ENCODE data around the gene NEURL4. TPM values are rescaled to one million over a fixed set of nuclear protein-coding genes. Genes with fewer than 3 reads are reported as not detected.
A peak's percentile ranks its signal among the peaks of the same experiment; 100 is the strongest.

NEURL4 gene
- total RNA-seq, 2 experiments from 2014 or later, result 53.4 to 58.6 TPM

GRCh38 chr17:7314719-7315569 is 14.2 kb downstream of the NEURL4 start, which contains the start of gene GPS2:
Gene GPS2 (minus strand): TSS chr17:7315360. CDS start chr17:7315052, 308 bp downstream.
- H3K36me3 Mint-ChIP-seq, result peaks cover 25% of the 10 kb centered on the region
- no peaks in the 10 kb centered on the region for H3K27me3 Mint-ChIP-seq
- peaks cover 31% of the 10 kb centered on the region for H3K4me1 Mint-ChIP-seq
- peak; percentile 86 for ATAC-seq (ENCODE audit: low read depth)
- no peaks in the 10 kb centered on the region for H3K9me3 Mint-ChIP-seq
- H3K4me3 Mint-ChIP-seq, result peak within 1 kb of the TSS; percentile 93
- POLR2A ChIA-PET, result interaction anchor here (0.5 to 5.1 kb wide), 14 partner anchors 10 to 232 kb away, joined by 3 to 51 read pairs (median 6); partner anchors contain the start of genes ACAP1, NEURL4, POLR2A and SLC2A4
- DNase-seq, result peak; percentile 97
- H3K27ac Mint-ChIP-seq, result peak within 1 kb of the TSS; percentile 95

GRCh38 chr17:7313890-7314718 is 15.0 kb downstream of the NEURL4 start:
- no peaks in the 10 kb centered on the region for H3K27me3 Mint-ChIP-seq
- no peak for ATAC-seq (ENCODE audit: low read depth)

DNA sequence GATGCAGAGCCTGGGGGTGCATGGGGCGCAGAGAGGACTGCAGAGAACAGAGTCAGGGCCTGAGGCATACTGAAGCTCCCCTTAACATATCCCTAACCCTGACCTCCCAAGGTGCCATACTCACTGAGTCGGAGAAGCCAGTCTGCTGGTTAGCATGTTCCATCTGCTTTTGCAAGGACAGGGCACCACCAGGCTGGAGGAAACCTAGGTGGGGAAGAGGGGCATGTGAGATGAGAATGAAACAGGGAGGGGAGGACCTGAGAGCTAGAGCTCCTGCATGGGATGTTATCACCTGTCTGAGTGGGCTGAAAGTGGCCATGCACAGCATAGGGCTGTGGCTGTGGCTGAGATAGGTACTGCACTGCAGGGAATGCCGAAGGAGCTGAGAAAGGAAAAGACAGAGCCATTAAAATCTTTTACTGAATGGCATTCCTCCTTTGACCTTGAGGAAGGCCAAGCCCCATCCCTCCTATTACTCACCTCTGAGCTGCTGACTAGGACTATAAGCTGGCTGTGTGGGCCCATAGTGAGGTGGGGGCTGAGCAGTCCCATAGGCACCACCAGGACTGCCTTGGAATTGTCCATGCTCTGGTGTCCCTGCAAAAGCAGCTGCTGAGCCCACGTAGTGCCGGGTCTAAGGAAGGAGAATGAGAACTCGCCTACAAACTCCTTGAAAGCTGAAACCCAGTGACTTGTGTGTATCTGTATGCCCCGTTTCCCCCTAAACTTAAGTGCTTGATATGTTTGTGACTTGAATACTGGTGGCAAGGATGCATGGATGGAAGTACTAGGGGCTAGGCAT is 15.8 kb downstream of the NEURL4 start:
- POLR2A ChIA-PET, result interaction anchor here (0.5 to 5.1 kb wide), 12 partner anchors 9 to 278 kb away, joined by 3 to 51 read pairs (median 7); partner anchors contain the start of genes ACAP1, GABARAP, NEURL4 and POLR2A
- ATAC-seq (ENCODE audit: low read depth), result no peak
- no peak for DNase-seq
- Mint-ChIP-seq H3K36me3 (peaks cover 30% of the 10 kb centered on the region), H3K27me3 (no peaks in the 10 kb centered on the region), H3K4me3 (peak overlapping the region; percentile 86), H3K27ac (peak overlapping the region; percentile 73), H3K4me1 (peaks cover 42% of the 10 kb centered on the region), H3K9me3 (no peaks in the 10 kb centered on the region)

More at GRCh38 chr17:7313890-7314718, 15.0 kb downstream of the NEURL4 start:
- no peak for DNase-seq
- Mint-ChIP-seq H3K4me3 (peak overlapping the region; percentile 86), H3K27ac (peak overlapping the region; percentile 71), H3K4me1 (peaks cover 39% of the 10 kb centered on the region), H3K36me3 (peaks cover 30% of the 10 kb centered on the region), H3K9me3 (no peaks in the 10 kb centered on the region)
- POLR2A ChIA-PET, result interaction anchor here (0.5 to 5.1 kb wide), 15 partner anchors 10 to 279 kb away, joined by 3 to 51 read pairs (median 5); partner anchors contain the start of genes ACAP1, NEURL4, POLR2A and SLC16A13

DNA sequence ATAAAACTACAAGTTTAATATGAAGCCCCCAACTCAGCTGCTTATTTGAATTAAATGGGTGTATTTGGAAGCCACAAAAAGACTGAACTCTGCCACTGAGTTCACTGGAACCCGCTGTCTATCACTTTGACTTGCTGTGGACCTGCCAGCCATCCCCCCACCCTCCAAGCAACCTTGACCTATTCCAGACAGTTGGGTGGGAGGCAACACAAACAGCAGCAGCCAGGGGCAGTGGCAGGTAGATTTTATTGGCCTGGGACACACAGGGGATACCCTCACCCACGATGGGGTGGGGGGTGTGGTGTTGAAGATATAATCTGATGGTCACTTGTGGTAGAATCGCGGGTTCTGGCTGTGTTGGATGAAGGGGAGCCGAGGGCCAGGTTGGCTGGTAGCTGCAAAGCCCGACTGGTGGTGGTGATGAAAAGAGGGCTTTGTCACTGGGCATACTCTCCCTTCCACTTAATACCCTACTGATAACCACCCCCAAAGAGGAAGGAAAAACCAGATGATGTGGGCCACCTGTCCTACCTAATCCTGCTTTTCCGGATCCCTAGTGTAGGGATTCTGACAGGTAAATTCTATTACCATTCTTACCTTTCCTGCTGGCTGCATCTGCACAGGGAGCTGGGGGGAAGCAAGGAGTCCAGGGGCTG is 16.6 kb downstream of the NEURL4 start:
- ATAC-seq (ENCODE audit: low read depth) (no peak), DNase-seq (no peak)
- H3K4me3 Mint-ChIP-seq, result peak overlapping the region; percentile 57
- no peaks in the 10 kb centered on the region for H3K27me3 Mint-ChIP-seq
- no peaks in the 10 kb centered on the region for H3K9me3 Mint-ChIP-seq
- peaks cover 30% of the 10 kb centered on the region for H3K36me3 Mint-ChIP-seq
- POLR2A ChIA-PET, result interaction anchor here (1.0 to 5.1 kb wide), 7 partner anchors 17 to 70 kb away, joined by 3 to 51 read pairs (median 7); partner anchors contain the start of genes ACAP1, GABARAP, NEURL4 and SLC2A4
- peaks cover 42% of the 10 kb centered on the region for H3K4me1 Mint-ChIP-seq
- peak overlapping the region; percentile 73 for H3K27ac Mint-ChIP-seq

- H3K9me3 Mint-ChIP-seq, result no peaks in the 10 kb centered on the region
- no peaks in the 10 kb centered on the region for H3K27me3 Mint-ChIP-seq
- DNase-seq (no peak), ATAC-seq (ENCODE audit: low read depth) (no peak)
- POLR2A ChIA-PET, result interaction anchor here (0.7 to 4.3 kb wide), 4 partner anchors 18 to 253 kb away, joined by 4 to 34 read pairs (median 4); partner anchors contain the start of genes ACAP1 and NEURL4
- peak overlapping the region; percentile 98 for H3K27ac Mint-ChIP-seq
- H3K4me1 Mint-ChIP-seq, result peaks cover 45% of the 10 kb centered on the region
- H3K36me3 Mint-ChIP-seq, result peaks cover 28% of the 10 kb centered on the region
- H3K4me3 Mint-ChIP-seq, result no peak overlapping the region
These were observed 17.9 kb downstream of the NEURL4 start for GRCh38 chr17:7311110-7311705.

DNA sequence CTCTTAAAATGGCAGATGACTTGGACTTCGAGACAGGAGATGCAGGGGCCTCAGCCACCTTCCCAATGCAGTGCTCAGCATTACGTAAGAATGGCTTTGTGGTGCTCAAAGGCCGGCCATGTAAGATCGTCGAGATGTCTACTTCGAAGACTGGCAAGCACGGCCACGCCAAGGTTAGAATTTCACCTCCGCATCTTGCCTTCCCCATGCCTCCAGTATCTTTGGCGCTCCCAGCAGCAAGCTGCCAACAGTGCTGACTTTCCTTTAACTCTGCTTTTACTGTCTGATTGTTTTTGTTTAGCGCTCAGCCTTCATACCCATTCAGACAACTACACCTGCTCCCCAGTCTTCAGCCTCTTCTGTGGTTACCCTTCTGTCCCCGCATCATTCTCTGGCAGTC is 19.5 kb downstream of the NEURL4 start:
- Mint-ChIP-seq H3K36me3 (peaks cover 28% of the 10 kb centered on the region), H3K9me3 (no peaks in the 10 kb centered on the region), H3K4me3 (peak overlapping the region; percentile 88), H3K27ac (peak overlapping the region; percentile 98), H3K4me1 (peaks cover 45% of the 10 kb centered on the region), H3K27me3 (no peaks in the 10 kb centered on the region)
- POLR2A ChIA-PET, result interaction anchor here (1.1 to 4.3 kb wide), 7 partner anchors 17 to 71 kb away, joined by 3 to 34 read pairs (median 9); partner anchors contain the start of genes ACAP1, NEURL4 and PHF23
- no peak for ATAC-seq (ENCODE audit: low read depth)
- DNase-seq, result no peak

DNA sequence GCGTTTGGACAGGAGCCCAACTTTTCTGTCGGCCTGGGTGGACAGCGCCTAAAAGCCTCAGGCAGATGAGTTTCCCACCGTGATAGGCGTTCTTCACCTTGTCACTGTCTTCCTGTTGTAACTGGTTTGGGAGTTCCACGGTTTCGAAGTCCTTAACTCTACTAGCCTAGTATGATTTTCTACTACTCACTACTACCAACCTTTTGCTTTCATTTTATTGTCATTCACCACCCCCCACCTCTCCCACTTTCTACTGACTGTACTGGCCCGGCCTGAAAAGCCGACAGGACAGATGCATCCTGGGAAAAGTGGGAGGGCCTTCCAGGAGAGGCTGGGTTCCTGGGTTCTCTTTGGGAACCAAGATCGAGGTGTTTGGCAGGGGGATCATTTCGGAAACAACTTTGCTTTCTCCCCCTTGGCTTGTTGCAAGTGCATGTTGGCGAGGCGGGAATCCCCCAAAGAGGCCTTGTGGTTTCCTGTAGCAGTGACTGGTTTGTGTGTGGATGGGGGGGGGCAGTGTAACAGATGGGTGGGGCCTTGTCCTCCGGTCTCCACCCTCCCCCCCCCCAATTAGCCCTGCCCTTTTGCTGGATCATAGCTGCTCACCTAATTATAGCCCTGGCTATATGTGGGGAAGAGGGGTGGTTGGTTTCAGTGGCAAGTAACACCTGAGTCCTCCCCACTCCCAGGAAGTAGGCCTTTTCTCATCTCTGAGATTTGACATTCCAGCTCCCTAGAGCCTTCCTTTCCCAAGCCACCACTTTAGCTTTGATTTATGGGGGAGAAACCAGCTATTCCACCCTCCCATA is 20.3 kb downstream of the NEURL4 start:
- DNase-seq, result peak; percentile 75
- Mint-ChIP-seq H3K27ac (peak overlapping the region; percentile 98), H3K9me3 (no peaks in the 10 kb centered on the region), H3K27me3 (no peaks in the 10 kb centered on the region), H3K4me1 (peaks cover 39% of the 10 kb centered on the region), H3K4me3 (peak overlapping the region; percentile 88), H3K36me3 (peaks cover 28% of the 10 kb centered on the region)
- POLR2A ChIA-PET, result interaction anchor here (0.6 to 4.3 kb wide), 8 partner anchors 21 to 900 kb away, joined by 3 to 34 read pairs (median 8); partner anchors contain the start of genes ACAP1, MPDU1, NEURL4 and PHF23
- ATAC-seq (ENCODE audit: low read depth), result peak; percentile 6

GRCh38 chr17:7307686-7308624 is 21.2 kb downstream of the NEURL4 start:
- ATAC-seq (ENCODE audit: low read depth) (peak; percentile 7), DNase-seq (peak; percentile 71)
- Mint-ChIP-seq H3K4me3 (peak overlapping the region; percentile 89), H3K27me3 (no peaks in the 10 kb centered on the region), H3K36me3 (peaks cover 25% of the 10 kb centered on the region), H3K4me1 (peaks cover 36% of the 10 kb centered on the region), H3K27ac (peak overlapping the region; percentile 98), H3K9me3 (no peaks in the 10 kb centered on the region)
- POLR2A ChIA-PET, result interaction anchor here (1.0 to 4.3 kb wide), 7 partner anchors 22 to 378 kb away, joined by 4 to 34 read pairs (median 9); partner anchors contain the start of genes ACAP1, MPDU1, NEURL4 and PHF23

GRCh38 chr17:7306911-7307685 is 22.0 kb downstream of the NEURL4 start, which contains the start of gene EIF5A:
Gene EIF5A (plus strand): TSS chr17:7307628. CDS start chr17:7309636, 2,008 bp downstream.
- H3K36me3 Mint-ChIP-seq, result peaks cover 19% of the 10 kb centered on the region
- no peaks in the 10 kb centered on the region for H3K27me3 Mint-ChIP-seq
- peak within 1 kb of the TSS; percentile 89 for H3K4me3 Mint-ChIP-seq
- ATAC-seq (ENCODE audit: low read depth) (peak; percentile 81), DNase-seq (peak; percentile 99)
- peaks cover 29% of the 10 kb centered on the region for H3K4me1 Mint-ChIP-seq
- no peaks in the 10 kb centered on the region for H3K9me3 Mint-ChIP-seq
- H3K27ac Mint-ChIP-seq, result peak within 1 kb of the TSS; percentile 98
- POLR2A ChIA-PET, result interaction anchor here (2.8 kb wide), 1 partner anchor 37 kb away, joined by 11 read pairs; no protein-coding TSS in a partner anchor
